SW 1271 (cell line): ENCODE measurements around the gene MRPS18B.
"Not testable (repeated sequence)": the region's sequence is repeated elsewhere in the genome, so short reads cannot be mapped to it uniquely, and the experiment has no call there.

Experiments
- DNase-seq, 2 experiments: peaks; one replicate each; lab custom pipeline; 2025; lab: John Stamatoyannopoulos, UW

The MRPS18B gene

GRCh38 chr6:30641048-30641447, 23.4 kb downstream of the MRPS18B start:
- DNase-seq = no peak

- DNase-seq = no peak
Measured at GRCh38 chr6:30643656-30644055, 26.0 kb downstream of the MRPS18B start.

GRCh38 chr6:30644769-30645168, 27.1 kb downstream of the MRPS18B start:
- DNase-seq = no peak

GRCh38 chr6:30645989-30646388, 28.3 kb downstream of the MRPS18B start:
- no peak for DNase-seq

- peak; percentile 72 to 92 for DNase-seq
Measured at GRCh38 chr6:30646450-30647241, 29.0 kb downstream of the MRPS18B start, which contains the start of gene C6orf136. TSS of gene C6orf136 (plus strand) at chr6:30647133. CDS start at chr6:30647232, 99 bp downstream.

GRCh38 chr6:30647242-30648116, 29.8 kb downstream of the MRPS18B start:
- peak; percentile 20 to 61 for DNase-seq

GRCh38 chr6:30651143-30651542, 33.5 kb downstream of the MRPS18B start:
- no peak for DNase-seq

- DNase-seq = no peak
Measured at GRCh38 chr6:30654798-30655742, 37.4 kb downstream of the MRPS18B start.

GRCh38 chr6:30655743-30656094, 38.1 kb downstream of the MRPS18B start:
- no peak for DNase-seq

GRCh38 chr6:30656513-30656912, 38.9 kb downstream of the MRPS18B start:
- no peak for DNase-seq

- DNase-seq = no peak
Measured at GRCh38 chr6:30657454-30657853, 39.8 kb downstream of the MRPS18B start.

- DNase-seq = not testable (repeated sequence)
Measured at GRCh38 chr6:30657922-30658321, 40.3 kb downstream of the MRPS18B start.

- DNase-seq = no peak
Measured at GRCh38 chr6:30664994-30665767, 47.5 kb downstream of the MRPS18B start.

- DNase-seq = not testable (repeated sequence)
Measured at GRCh38 chr6:30666300-30666699, 48.7 kb downstream of the MRPS18B start.

- peak in 1 of 2 experiments; percentile 23 for DNase-seq
Measured at GRCh38 chr6:30670760-30671527, 53.3 kb downstream of the MRPS18B start.

GRCh38 chr6:30672445-30673253, 55.0 kb downstream of the MRPS18B start, which contains the start of gene DHX16:
TSS of gene DHX16 (minus strand) at chr6:30673006. CDS start at chr6:30672841, 165 bp downstream.
- DNase-seq = peak; percentile 92 to 98
